Measurements from ENCODE around the gene TJP1.

TJP1 gene

DNA sequence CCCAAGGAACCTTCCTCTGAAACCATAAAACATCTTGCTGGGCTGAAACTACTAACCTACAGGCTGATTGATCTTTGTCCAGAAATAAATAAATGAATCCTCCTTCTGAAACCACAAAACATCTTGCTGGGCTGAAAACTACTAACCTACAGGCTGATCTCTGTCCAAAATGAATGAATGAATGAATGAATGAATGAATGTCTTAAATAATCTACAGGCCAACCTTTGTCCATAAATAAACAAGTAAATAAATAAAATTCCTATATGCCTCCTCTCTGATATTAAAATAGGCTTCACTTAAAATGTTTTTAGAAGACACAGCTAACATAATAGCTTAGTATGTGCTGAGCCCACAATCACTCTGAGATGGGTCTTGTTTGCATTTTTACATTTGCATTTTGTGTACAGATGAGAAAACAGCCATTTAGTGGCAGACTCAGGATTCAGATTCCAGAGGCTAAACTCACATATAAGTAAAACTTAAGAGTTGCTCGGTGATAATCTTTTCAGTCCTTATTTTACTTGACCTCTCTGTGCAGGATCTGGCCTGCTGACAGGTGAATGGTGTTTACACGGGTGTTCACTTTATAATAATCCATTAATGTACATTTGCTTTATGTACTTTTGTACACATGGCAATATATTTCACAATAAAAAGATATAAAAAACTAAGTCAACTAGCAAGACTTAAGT lies 10.4 kb downstream of the TJP1 start:
- TF ChIP-seq, protein P1, sequence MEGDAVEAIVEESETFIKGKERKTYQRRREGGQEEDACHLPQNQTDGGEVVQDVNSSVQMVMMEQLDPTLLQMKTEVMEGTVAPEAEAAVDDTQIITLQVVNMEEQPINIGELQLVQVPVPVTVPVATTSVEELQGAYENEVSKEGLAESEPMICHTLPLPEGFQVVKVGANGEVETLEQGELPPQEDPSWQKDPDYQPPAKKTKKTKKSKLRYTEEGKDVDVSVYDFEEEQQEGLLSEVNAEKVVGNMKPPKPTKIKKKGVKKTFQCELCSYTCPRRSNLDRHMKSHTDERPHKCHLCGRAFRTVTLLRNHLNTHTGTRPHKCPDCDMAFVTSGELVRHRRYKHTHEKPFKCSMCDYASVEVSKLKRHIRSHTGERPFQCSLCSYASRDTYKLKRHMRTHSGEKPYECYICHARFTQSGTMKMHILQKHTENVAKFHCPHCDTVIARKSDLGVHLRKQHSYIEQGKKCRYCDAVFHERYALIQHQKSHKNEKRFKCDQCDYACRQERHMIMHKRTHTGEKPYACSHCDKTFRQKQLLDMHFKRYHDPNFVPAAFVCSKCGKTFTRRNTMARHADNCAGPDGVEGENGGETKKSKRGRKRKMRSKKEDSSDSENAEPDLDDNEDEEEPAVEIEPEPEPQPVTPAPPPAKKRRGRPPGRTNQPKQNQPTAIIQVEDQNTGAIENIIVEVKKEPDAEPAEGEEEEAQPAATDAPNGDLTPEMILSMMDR (IDR thresholded peaks at IDR 0.05; ENCODE audit: low read depth, low read length) = no peak
- no peak for DNase-seq (ENCODE audit: low read depth, low spot score)
- in situ Hi-C loops (cut with HindIII; ENCODE audit: low sequenced_read_pairs) = no loop called here
- no peak overlapping the region for H3K4me3 ChIP-seq (ENCODE audit: low read depth, low read length)

DNA sequence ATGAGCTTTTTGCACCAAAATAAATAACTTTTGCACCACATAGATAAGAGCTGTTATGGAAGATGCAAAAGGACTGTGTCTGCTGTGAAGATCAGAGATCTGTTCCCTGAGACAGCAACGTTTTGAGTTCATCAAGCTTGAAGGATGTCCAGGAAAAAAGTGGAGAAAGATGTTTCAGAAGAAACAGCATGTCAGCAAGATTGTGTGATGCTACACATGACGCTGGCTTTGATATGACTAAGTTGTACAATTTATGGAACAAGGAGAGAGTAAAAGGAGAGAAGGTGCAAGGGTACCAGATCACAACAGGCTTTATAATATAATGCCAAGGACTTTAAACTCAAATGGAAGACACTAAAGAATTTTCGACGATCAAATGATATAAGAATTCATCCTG lies 16.6 kb downstream of the TJP1 start:
- in situ Hi-C loops (cut with HindIII; ENCODE audit: low sequenced_read_pairs) = no loop called here
- DNase-seq (ENCODE audit: low read depth, low spot score) = no peak
- TF ChIP-seq, protein P1 (IDR thresholded peaks at IDR 0.05; ENCODE audit: low read depth, low read length) = no peak
- H3K4me3 ChIP-seq (ENCODE audit: low read depth, low read length) = no peak overlapping the region

DNA sequence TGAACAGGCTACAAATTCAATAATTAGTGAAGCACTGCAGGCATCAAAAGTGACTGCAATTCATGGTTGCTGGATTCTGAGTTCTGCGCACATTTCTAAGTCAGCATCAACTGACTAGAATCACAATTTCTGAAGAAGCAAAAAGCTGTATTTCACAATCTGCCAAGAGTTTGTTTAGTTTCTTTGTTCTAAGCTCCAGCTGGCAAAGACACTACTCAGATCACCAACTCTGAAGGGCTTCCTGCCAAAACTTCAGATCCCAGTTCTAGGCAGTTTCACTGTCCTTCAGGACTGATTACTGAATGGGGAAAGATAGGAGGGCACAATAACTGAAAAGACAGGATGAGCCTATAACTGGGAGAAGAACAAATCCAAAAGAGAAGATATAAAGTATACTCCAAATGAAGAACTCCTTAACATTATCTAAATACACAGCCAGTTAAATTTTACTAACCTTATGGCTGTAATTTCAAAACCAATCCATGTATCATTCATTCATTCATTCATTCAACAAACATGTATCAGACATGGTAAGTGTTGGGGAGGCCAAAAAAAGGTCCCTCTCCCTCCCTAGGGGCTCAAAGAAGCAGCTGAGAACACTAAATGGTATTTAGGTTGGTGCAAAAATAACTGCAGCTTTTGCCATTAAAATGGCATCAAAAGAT lies 17.1 kb downstream of the TJP1 start:
- peak; percentile 82 for DNase-seq (ENCODE audit: low read depth, low spot score)
- H3K4me3 ChIP-seq (ENCODE audit: low read depth, low read length) = no peak overlapping the region
- in situ Hi-C loops (cut with HindIII; ENCODE audit: low sequenced_read_pairs) = no loop called here
- TF ChIP-seq, protein P1 (IDR thresholded peaks at IDR 0.05; ENCODE audit: low read depth, low read length) = no peak

GRCh38 chr15:29802411-29802810 lies 19.9 kb downstream of the TJP1 start:
- in situ Hi-C loops (cut with HindIII; ENCODE audit: low sequenced_read_pairs) = no loop called here
- TF ChIP-seq, protein P1 (IDR thresholded peaks at IDR 0.05; ENCODE audit: low read depth, low read length) = no peak
- DNase-seq (ENCODE audit: low read depth, low spot score) = no peak
- no peak overlapping the region for H3K4me3 ChIP-seq (ENCODE audit: low read depth, low read length)

- in situ Hi-C loops (cut with HindIII; ENCODE audit: low sequenced_read_pairs) = no loop called here
- TF ChIP-seq, protein P1 (IDR thresholded peaks at IDR 0.05; ENCODE audit: low read depth, low read length) = no peak
- no peak for DNase-seq (ENCODE audit: low read depth, low spot score)
- no peak overlapping the region for H3K4me3 ChIP-seq (ENCODE audit: low read depth, low read length)
These were observed 21.5 kb downstream of the TJP1 start for GRCh38 chr15:29800491-29801366.

GRCh38 chr15:29799859-29800258 lies 22.4 kb downstream of the TJP1 start:
- DNase-seq (ENCODE audit: low read depth, low spot score) = no peak
- in situ Hi-C loops (cut with HindIII; ENCODE audit: low sequenced_read_pairs) = no loop called here
- no peak overlapping the region for H3K4me3 ChIP-seq (ENCODE audit: low read depth, low read length)
- TF ChIP-seq, protein P1 (IDR thresholded peaks at IDR 0.05; ENCODE audit: low read depth, low read length) = no peak

Measured in astrocyte of the spinal cord (primary cell).